WTC11 (cell line): ENCODE results near the gene ITGB4. TPM values are rescaled to one million over a fixed set of nuclear protein-coding genes. Genes with fewer than 3 reads are reported as not detected.
"Not testable (repeated sequence)": the region's sequence is repeated elsewhere in the genome, so short reads cannot be mapped to it uniquely, and the experiment has no call there.

Experiments
- ATAC-seq: fragments of 200-7000 bp; cut with Tn5 transposase; 2 replicates; pipeline ENCODE4 v1.10.0; 2021; ENCODE audit warnings: mild to moderate bottlenecking, moderate library complexity
- CTCF ChIA-PET: fragments of 300-600 bp; sonication (Branson Sonifier 250); formaldehyde crosslinking; loops from one replicate; lab custom pipeline; 2021; ENCODE audit warnings: antibody characterized with exemption; lab: Charles Lee
- POLR2A ChIA-PET: fragments of 350-600 bp; sonication (Branson Sonifier 250); formaldehyde crosslinking; loops from one replicate; lab custom pipeline; 2021; ENCODE audit warnings: antibody characterized with exemption; lab: Charles Lee
- DNase-seq: peaks from one replicate; pipeline ENCODE4 v3.0.0; 2021; ENCODE audit warnings: low spot score
- H3K27ac Mint-ChIP-seq: 2 replicates; pipeline ENCODE4 v1.8.0; 2021; ENCODE audit warnings: mixed read lengths
- H3K27me3 Mint-ChIP-seq: 2 replicates; pipeline ENCODE4 v1.8.0; 2021; ENCODE audit warnings: low read depth, mild to moderate bottlenecking, moderate library complexity, mixed read lengths
- H3K36me3 Mint-ChIP-seq: 2 replicates; pipeline ENCODE4 v1.8.0; 2021; ENCODE audit warnings: mixed read lengths
- H3K4me1 Mint-ChIP-seq: 2 replicates; pipeline ENCODE4 v1.8.0; 2022; ENCODE audit warnings: mixed read lengths
- H3K4me3 Mint-ChIP-seq: 2 replicates; pipeline ENCODE4 v1.8.0; 2021; ENCODE audit warnings: mild to moderate bottlenecking, moderate library complexity, mixed read lengths
- H3K9me3 Mint-ChIP-seq: 2 replicates; pipeline ENCODE4 v1.8.0; 2021; ENCODE audit warnings: mixed read lengths
- CREM ChIP-seq: sonication (generic); formaldehyde crosslinking; IDR thresholded peaks from 2 replicates; pipeline ENCODE4 v1.8.1; 2022; ENCODE audit warnings: mild to moderate bottlenecking, missing genetic modification reagents, moderate library complexity
- ETV6 ChIP-seq: sonication (generic); formaldehyde crosslinking; IDR thresholded peaks from 2 replicates; pipeline ENCODE4 v1.8.1; 2022; ENCODE audit warnings: mild to moderate bottlenecking, missing genetic modification reagents
- GTF2I ChIP-seq: fragments of 250-450 bp; sonication (Bioruptor Pico); conservative IDR thresholded peaks from 2 replicates; pipeline ENCODE4 v1.4.0; 2021; ENCODE audit warnings: mild to moderate bottlenecking
- JAZF1 ChIP-seq: fragments of 250-450 bp; sonication (Bioruptor Pico); IDR thresholded peaks from 2 replicates; pipeline ENCODE4 v1.9.0; 2021; ENCODE audit warnings: moderate library complexity, mild to moderate bottlenecking, inconsistent platforms
- MLX ChIP-seq: sonication (generic); formaldehyde crosslinking; IDR thresholded peaks from 2 replicates; pipeline ENCODE4 v1.8.1; 2023; ENCODE audit warnings: mild to moderate bottlenecking, missing genetic modification reagents, moderate library complexity
- NFATC4 ChIP-seq: fragments of 250-450 bp; sonication (Bioruptor Pico); IDR thresholded peaks from 2 replicates; pipeline ENCODE4 v1.9.0; 2021; ENCODE audit warnings: mild to moderate bottlenecking
- NR1H2 ChIP-seq: sonication (generic); formaldehyde crosslinking; IDR thresholded peaks from 2 replicates; pipeline ENCODE4 v1.9.0; 2021; ENCODE audit warnings: mild to moderate bottlenecking, moderate library complexity, missing genetic modification reagents
- PRDM15 ChIP-seq: sonication (generic); formaldehyde crosslinking; IDR thresholded peaks from 2 replicates; pipeline ENCODE4 v1.8.0; 2022; ENCODE audit warnings: missing genetic modification reagents
- ZBTB43 ChIP-seq: sonication (generic); formaldehyde crosslinking; IDR thresholded peaks from 2 replicates; pipeline ENCODE4 v1.8.1; 2023; ENCODE audit warnings: mild to moderate bottlenecking, missing genetic modification reagents
- ZNF121 ChIP-seq: sonication (generic); formaldehyde crosslinking; IDR thresholded peaks from 2 replicates; pipeline ENCODE4 v1.8.0; 2023; ENCODE audit warnings: missing genetic modification reagents
- ZNF396 ChIP-seq: fragments of 250-450 bp; sonication (Bioruptor Pico); IDR thresholded peaks from 2 replicates; pipeline ENCODE4 v1.8.0; 2021; ENCODE audit warnings: mild to moderate bottlenecking, moderate library complexity, borderline replicate concordance
- total RNA-seq: library from RNA; stranded (reverse); gene quantifications from 3 replicates; pipeline ENCODE4 v1.2.3, GENCODE V29; 2021
- TF ChIP-seq, protein P1 (sequence below): sonication (generic); formaldehyde crosslinking; IDR thresholded peaks from 2 replicates; pipeline ENCODE4 v1.8.0; 2023; ENCODE audit warnings: missing genetic modification reagents, mild to moderate bottlenecking, borderline replicate concordance
- TF ChIP-seq, protein P2 (sequence below): sonication (generic); formaldehyde crosslinking; conservative IDR thresholded peaks from 2 replicates; pipeline ENCODE4 v1.8.1; 2022; ENCODE audit warnings: mild to moderate bottlenecking, missing genetic modification reagents
- TF ChIP-seq, protein P3 (sequence below): sonication (generic); formaldehyde crosslinking; IDR thresholded peaks from 2 replicates; pipeline ENCODE4 v1.8.1; 2022; ENCODE audit warnings: mild to moderate bottlenecking, missing genetic modification reagents, moderate library complexity, borderline replicate concordance
- TF ChIP-seq, protein P4 (sequence below): fragments of 250-450 bp; sonication (Bioruptor Pico); IDR thresholded peaks from 2 replicates; pipeline ENCODE4 v1.9.0; 2021; ENCODE audit warnings: mild to moderate bottlenecking

The ITGB4 gene
- total RNA-seq, 1 experiment from 2014 or later = 9.5 TPM

- TF ChIP-seq, protein P1, sequence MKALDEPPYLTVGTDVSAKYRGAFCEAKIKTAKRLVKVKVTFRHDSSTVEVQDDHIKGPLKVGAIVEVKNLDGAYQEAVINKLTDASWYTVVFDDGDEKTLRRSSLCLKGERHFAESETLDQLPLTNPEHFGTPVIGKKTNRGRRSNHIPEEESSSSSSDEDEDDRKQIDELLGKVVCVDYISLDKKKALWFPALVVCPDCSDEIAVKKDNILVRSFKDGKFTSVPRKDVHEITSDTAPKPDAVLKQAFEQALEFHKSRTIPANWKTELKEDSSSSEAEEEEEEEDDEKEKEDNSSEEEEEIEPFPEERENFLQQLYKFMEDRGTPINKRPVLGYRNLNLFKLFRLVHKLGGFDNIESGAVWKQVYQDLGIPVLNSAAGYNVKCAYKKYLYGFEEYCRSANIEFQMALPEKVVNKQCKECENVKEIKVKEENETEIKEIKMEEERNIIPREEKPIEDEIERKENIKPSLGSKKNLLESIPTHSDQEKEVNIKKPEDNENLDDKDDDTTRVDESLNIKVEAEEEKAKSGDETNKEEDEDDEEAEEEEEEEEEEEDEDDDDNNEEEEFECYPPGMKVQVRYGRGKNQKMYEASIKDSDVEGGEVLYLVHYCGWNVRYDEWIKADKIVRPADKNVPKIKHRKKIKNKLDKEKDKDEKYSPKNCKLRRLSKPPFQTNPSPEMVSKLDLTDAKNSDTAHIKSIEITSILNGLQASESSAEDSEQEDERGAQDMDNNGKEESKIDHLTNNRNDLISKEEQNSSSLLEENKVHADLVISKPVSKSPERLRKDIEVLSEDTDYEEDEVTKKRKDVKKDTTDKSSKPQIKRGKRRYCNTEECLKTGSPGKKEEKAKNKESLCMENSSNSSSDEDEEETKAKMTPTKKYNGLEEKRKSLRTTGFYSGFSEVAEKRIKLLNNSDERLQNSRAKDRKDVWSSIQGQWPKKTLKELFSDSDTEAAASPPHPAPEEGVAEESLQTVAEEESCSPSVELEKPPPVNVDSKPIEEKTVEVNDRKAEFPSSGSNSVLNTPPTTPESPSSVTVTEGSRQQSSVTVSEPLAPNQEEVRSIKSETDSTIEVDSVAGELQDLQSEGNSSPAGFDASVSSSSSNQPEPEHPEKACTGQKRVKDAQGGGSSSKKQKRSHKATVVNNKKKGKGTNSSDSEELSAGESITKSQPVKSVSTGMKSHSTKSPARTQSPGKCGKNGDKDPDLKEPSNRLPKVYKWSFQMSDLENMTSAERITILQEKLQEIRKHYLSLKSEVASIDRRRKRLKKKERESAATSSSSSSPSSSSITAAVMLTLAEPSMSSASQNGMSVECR = no peak
- TF ChIP-seq GTF2I (no peak), ZNF396 (CRISPR knock-in tag) (no peak), ZBTB43 (CRISPR knock-in tag) (no peak), NR1H2 (CRISPR knock-in tag) (no peak), JAZF1 (CRISPR knock-in tag) (no peak), PRDM15 (no peak), MLX (no peak), ZNF121 (CRISPR knock-in tag) (no peak), NFATC4 (CRISPR knock-in tag) (no peak), CREM (CRISPR knock-in tag) (no peak), ETV6 (CRISPR knock-in tag) (no peak)
- TF ChIP-seq, protein P2, sequence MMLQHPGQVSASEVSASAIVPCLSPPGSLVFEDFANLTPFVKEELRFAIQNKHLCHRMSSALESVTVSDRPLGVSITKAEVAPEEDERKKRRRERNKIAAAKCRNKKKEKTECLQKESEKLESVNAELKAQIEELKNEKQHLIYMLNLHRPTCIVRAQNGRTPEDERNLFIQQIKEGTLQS = no peak
- TF ChIP-seq, protein P3, sequence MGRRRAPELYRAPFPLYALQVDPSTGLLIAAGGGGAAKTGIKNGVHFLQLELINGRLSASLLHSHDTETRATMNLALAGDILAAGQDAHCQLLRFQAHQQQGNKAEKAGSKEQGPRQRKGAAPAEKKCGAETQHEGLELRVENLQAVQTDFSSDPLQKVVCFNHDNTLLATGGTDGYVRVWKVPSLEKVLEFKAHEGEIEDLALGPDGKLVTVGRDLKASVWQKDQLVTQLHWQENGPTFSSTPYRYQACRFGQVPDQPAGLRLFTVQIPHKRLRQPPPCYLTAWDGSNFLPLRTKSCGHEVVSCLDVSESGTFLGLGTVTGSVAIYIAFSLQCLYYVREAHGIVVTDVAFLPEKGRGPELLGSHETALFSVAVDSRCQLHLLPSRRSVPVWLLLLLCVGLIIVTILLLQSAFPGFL (CRISPR knock-in tag) = no peak
- TF ChIP-seq, protein P4, sequence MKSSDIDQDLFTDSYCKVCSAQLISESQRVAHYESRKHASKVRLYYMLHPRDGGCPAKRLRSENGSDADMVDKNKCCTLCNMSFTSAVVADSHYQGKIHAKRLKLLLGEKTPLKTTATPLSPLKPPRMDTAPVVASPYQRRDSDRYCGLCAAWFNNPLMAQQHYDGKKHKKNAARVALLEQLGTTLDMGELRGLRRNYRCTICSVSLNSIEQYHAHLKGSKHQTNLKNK (CRISPR knock-in tag) = no peak
Measured at GRCh38 chr17:75759457-75759856, 38.2 kb downstream of the ITGB4 start (continued).

GRCh38 chr17:75759978-75760640, 38.9 kb downstream of the ITGB4 start:
- H3K36me3 Mint-ChIP-seq, H3K27me3 Mint-ChIP-seq, DNase-seq, H3K4me3 Mint-ChIP-seq, H3K27ac Mint-ChIP-seq, POLR2A ChIA-PET, H3K9me3 Mint-ChIP-seq, ATAC-seq: not testable (repeated sequence)
- H3K4me1 Mint-ChIP-seq = peaks cover 14% of the 10 kb centered on the region
- CTCF ChIA-PET = interaction anchor here (1.0 to 9.0 kb wide), 6 partner anchors 8 to 159 kb away, joined by 3 to 318 read pairs (median 8); partner anchors contain the start of genes ITGB4 and SMIM5
